HG03095 (cell line): ENCODE results near the gene CUEDC1.

ENCODE experiments used
- ATAC-seq: cut with Tn5 transposase; IDR thresholded peaks from one replicate; pipeline ENCODE4 v1.9.1; 2021; ENCODE audit warnings: moderate library complexity; ENCODE audit not compliant: unreplicated experiment

The CUEDC1 gene

GRCh38 chr17:57918017-57918895 is 37.0 kb downstream of the CUEDC1 start:
- no peak for ATAC-seq

- ATAC-seq = no peak
Observed at GRCh38 chr17:57916925-57917858, 38.0 kb downstream of the CUEDC1 start.

DNA sequence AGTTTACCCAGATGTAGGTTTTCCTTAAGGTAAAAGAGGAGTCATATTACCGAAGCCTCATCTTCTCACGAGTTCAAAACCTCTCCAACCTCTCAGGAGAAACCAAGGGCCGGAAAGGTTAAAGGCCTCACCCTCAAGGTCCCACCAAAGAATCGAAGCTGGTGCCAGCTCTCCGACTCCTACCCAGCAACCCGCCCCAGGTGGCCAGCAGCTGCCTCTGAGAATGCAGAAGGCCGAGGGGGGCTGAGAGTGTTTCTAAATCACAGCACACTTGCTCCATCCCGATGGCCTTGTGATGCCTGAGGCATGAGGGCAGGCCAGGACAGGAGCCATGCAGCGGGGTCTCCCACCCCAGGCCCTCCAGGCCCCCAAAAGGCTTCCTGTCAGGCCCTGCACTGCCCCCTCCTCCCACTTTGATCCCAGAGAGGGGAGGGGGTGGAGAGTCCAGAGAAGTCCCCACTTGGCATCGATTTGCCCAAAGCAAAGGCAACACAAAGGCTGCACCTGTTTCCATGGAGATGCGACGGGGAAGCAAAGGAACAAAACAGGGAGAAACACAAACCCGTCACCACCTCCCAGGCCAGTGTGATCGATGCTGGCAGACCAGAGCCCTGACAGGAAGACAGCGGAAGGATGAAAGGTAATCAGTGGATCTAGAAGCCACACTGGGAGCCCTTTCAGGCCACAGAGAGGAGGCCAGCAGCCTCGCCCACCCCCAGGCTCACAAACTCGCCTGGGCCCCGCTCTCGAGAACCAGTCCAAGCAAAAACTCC is 39.0 kb downstream of the CUEDC1 start:
- ATAC-seq = no peak

- no peak for ATAC-seq
Observed at GRCh38 chr17:57915544-57915943, 39.7 kb downstream of the CUEDC1 start.

GRCh38 chr17:57914273-57915142 is 40.7 kb downstream of the CUEDC1 start:
- no peak for ATAC-seq

GRCh38 chr17:57913575-57914272 is 41.5 kb downstream of the CUEDC1 start:
- ATAC-seq = no peak

GRCh38 chr17:57911834-57912673 is 43.2 kb downstream of the CUEDC1 start:
- no peak for ATAC-seq

DNA sequence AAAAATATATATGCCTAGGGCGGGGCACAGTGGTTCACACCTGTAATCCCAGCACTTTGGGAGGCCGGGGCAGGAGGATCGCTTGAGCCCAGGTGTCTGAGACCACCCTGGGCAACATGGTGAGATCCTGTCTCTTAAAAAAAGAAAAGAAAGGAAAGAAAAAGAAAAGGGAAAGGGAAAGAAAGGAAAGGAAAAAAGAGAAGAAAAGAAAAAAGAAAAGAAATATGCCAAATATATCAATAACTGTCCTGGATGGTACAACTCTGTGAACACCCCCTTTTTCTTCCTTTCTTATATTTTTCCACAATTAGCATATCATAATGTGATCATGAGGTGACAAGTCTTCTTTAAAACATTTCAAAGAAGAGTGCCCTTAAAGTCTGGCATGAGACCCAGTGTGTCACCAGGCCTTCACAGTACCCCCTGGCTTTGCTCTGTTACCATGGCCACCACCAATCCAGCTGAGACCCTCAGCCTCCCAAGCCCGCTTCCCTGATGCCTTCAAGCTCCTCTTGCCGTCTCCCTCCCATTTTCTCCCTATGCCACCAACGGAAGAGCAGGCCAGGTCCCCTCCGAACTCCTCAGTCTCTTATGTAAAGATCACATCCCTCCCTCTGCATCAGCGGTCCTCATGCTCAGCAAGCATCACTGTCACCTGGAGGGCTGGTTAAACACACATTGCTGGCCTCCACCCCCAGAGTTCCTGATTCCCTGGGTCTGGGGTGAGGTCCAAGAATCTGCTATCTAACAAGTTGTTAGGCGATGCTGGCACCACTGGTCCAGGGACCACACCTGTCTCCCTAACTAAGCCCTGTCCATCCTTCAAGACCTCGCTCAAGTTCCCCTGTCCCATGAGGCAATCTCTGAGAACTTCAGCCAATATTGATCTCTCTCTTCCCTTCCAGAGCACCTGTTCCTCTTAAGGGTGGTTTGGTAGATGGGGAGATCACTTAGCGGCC is 44.5 kb downstream of the CUEDC1 start:
- ATAC-seq = no peak

GRCh38 chr17:57909551-57909950 is 45.7 kb downstream of the CUEDC1 start:
- ATAC-seq = no peak

DNA sequence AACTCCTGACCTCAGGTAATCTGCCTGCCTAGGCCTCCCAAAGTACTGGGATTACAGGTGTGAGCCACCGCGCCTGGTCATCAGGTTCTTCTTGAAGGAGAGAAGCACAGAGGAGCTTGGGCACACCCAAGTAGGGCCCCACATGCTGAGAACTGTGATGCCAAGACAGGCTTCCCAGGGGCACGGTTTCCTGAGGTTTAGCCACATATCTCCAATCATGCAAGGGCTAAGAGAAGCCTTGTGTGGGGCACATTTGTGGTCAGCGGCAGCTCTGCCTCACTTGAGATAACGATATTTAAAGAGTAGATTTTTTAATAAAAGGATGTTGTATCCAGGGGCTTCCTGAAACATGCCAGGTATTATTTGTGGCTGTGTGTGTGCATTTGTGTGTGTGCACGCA is 46.9 kb downstream of the CUEDC1 start:
- ATAC-seq = no peak

GRCh38 chr17:57906910-57907309 is 48.3 kb downstream of the CUEDC1 start:
- no peak for ATAC-seq

DNA sequence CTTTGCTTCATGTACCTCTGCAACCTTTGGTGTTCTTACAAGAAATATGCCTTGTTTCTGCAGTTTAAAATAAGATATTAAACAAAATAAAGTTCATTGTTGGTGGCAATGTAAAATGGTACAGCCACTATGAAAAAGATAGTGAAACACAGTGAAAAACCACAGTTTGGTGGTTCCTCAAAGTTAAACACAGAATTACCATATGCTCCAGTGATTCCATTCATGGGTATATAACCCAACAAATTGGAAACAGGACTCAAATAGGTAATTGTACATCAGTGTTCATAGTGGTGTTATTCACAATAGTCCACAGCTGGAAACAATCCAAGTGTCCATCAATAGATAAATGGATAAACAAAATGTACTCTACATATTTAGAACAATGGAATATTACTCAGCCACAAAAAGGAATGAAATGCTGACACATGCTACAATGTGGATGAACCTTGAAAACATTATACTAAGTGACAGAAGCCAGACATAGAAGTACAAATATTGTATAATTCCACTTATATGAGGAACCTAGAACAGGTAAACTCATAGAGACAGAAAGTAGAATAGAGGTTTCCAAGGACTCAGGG is 49.2 kb downstream of the CUEDC1 start:
- ATAC-seq = no peak

DNA sequence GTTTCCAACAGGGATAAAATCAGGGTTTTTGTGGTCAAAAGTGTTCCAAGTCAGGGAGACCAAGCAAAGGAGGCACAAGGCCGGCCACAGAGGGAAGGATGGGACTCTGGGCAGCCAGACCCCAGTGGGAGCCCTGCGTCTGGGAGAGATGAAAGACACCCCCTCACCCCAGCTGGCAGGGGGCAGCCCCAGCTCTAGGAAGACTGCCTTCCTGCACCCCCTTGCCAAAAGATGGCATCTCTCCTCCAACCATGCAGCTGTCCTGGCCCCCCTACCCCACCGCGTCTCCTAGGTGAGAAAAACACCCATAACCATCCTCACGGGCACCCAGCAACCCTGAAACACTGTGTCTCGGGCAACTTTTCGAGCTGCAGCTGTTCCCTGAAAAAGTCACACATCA is 51.3 kb downstream of the CUEDC1 start:
- no peak for ATAC-seq

GRCh38 chr17:57902800-57903759 is 52.1 kb downstream of the CUEDC1 start:
- ATAC-seq = peak; percentile 56

- ATAC-seq = peak; percentile 58
Observed at GRCh38 chr17:57902117-57902799, 53.0 kb downstream of the CUEDC1 start.
